Caki2 (cell line): ENCODE data around the gene DHX57. TPM values are rescaled to one million over a fixed set of nuclear protein-coding genes. Genes with fewer than 3 reads are reported as not detected.
"Not testable (repeated sequence)": the region's sequence is repeated elsewhere in the genome, so short reads cannot be mapped to it uniquely, and the experiment has no call there.

Source experiments
- DNase-seq: peaks from one replicate; pipeline ENCODE4 v3.0.0-alpha.2; 2015; ENCODE audit warnings: low read depth
- in situ Hi-C: cut with HindIII; loops from 2 replicates; pipeline ENCODE4 v1.10.0; 2016; ENCODE audit warnings: low sequenced_read_pairs, low pct_unique_long_range_greater_than_20kb, mixed read lengths
- total RNA-seq: library from RNA; depleted of rRNA; stranded (reverse); fragments of >200 nt; shearing (Covaris generic); gene quantifications from 2 replicates; pipeline ENCODE4 v1.2.3, GENCODE V29; 2014; ENCODE audit warnings: low replicate concordance

DHX57 gene
- total RNA-seq, 1 experiment from 2014 or later, result 17.0 TPM

DNA sequence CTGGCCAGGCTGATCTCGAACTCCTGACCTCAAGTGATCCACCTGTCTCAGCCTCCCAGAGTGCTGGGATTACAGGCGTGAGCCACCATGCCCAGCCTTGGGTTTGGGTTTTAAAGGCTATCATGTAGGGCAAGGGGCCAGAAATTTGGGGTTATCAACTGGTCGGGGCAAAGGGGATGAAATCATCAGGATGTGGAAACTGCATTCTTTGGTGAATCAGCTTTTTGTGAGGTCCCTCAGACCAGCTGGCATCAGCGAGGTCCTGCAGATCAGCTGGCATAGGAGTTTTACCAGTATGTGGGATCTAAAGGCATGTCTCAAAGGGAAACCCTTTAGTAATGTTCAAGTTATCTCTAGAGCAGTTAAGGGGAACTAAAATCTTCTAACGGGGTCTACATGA, 104.1 kb downstream of the DHX57 start:
- in situ Hi-C loops, result no loop called here
- DNase-seq, result no peak

DNA sequence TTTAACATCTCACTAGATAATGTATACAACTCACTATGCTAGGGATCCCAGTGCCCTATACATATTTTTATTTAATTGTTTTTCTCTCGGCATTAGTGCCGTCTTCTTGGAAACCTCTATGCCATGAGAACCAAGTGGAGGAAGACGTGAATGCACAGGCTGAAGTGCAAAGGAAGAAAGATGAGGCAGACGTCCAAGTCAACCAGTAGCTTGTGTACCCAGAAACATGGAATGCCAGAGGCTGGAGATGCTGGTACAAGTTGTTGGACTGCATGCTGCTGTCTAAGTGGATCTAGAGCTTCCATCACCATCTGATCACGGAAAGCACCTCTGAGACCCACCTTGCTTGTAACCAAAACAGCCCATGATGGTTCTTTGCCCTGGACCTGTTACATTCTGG, 110.2 kb downstream of the DHX57 start:
- DNase-seq, result no peak
- in situ Hi-C loops, result no loop called here

DNA sequence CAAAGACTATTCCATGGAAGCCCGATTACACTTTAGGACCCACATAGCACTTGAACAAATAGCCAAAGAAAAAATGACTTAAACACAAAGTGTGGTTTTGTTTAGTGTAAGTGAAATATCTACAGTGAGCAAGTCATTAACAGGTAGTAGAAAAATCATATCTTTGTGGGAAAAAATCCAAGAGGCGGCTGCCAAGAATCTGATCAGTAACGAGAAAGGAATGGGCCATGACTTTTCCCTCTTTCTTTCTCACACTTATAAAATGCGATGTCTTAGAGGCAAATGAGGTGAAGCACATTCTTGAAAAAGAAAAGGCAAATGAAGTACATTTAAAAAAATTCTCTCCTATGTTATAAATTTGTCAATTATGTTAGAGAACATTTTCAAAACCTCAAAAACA, 110.6 kb downstream of the DHX57 start:
- no peak for DNase-seq
- in situ Hi-C loops, result no loop called here

DNA sequence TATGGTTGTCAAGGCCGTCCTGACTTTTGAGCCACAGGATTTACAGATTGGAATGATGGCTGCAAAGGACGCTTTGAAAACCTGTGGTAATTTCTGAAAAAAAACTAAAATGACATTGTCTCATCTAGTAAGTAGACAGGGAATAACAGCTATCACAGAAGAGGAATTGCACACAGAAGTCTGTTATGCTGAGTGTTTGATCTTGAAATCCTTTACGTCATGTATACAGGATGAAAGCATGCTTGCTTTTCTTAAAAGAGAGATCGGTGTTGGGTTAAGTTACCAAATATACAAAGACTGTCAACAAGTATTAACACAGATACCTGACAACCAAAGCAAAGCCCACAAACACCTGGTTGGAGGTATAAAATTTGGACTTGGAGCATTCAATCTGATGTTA, 112.0 kb downstream of the DHX57 start:
- in situ Hi-C loops, result no loop called here
- DNase-seq, result no peak

DNA sequence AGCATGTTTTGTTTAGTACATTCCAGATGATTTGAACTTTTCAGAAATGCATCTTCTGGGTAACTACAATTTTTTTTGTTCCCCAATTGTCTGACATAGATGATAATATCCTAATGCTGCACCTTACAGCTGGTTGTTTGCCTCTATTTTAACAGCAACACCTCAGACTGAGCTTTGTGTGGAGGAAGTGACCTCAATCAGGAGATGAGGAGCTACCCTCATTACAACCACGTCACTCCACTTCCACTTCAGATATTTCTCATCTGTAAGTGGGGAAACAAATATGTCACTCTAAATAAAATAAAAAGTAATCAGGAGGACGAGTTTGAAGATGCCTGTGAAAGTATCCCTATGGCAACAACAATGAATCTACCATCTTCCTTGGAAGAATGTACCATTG, 112.5 kb downstream of the DHX57 start:
- in situ Hi-C loops, result no loop called here
- DNase-seq, result no peak

DNA sequence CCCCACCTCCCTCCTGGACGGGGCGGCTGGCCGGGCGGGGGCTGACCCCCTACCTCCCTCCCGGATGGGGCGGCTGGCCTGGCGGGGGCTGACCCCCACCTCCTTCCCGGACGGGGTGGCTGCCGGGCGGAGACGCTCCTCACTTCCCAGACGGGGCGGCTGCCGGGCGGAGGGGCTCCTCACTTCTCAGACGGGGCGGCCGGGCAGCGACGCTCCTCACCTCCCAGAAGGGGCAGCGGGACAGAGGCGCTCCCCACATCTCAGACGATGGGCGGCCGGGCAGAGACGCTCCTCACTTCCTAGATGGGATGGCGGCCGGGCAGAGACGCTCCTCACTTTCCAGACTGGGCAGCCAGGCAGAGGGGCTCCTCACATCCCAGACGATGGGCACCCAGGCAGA, 119.8 kb downstream of the DHX57 start:
- DNase-seq, in situ Hi-C loops: not testable (repeated sequence)

DNA sequence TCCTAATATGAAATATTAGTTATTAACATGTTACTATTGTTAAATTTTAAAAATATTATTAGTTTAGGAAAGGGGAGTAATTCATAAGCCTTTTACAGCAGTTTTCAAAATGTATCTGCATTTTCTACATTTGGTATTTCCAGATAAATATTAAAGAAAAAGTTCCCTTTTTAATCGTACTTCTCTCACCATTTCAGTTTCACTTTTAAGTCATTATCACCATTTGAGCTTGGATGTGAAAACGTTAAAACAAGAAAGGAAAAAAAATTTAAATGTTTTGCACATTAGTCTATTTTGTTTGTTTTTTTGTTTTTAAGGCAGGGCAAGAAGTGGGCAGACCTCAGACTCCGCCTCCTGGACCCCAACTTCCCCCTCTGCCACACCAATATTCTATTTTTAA, 121.2 kb downstream of the DHX57 start:
- in situ Hi-C loops, result no loop called here
- DNase-seq, result no peak

DNA sequence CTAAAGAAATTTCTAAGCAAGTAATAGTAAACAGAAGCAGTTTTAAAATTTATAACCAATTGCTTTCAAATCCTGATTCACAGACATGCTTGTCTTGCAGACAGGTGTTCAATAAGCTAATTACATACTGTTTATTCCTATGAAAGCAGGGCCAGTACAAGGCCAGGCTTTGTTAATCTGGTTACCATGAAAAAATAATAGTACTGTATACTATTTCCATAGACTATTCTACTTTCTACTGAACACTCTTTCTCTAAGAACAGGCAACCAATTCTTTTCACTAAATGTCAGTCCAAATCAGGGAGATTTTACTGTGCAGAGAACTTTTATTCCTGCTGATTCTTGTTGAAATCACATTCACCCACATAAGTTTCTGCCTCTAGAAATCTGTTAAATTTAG, 121.7 kb downstream of the DHX57 start:
- in situ Hi-C loops, result no loop called here
- DNase-seq, result no peak

DNA sequence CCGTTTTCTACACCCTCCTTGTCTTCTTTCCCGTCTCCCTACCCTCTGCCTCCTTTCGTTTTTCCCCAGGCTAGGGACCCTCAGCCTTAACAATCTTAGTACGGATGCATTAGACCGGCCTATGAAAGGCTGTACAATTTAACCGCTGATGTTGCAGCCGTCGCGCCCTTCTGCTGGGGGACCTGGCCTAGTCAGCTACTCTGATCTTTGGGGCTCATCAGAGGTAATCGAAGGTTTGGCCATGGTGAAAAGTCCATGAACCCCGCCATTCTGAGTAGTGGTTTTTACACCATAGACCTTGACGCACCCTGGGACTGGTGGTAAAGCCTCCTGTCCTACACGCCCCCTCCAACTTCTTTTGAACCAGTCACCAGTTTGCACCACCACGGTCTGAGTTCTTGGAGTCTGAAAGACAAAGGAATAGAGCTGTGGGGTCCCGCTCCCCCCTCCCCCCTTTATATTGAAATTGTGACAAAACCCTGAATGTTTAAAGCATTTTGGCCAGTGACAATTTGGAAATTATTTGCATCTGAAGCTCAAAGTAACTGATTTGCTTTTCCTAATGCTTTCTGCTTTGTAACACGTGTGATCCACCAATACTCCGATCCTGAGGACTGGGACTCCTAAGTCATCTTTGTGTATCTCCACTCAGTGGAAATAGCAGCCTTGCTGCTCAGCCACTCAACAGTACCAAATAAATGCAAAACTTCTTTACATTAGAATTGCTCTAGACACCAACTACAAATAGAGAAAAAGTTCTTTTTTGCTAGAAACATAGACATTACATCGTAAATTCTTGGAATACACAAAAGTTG, 123.9 kb downstream of the DHX57 start:
- DNase-seq, result no peak
- in situ Hi-C loops, result no loop called here

DNA sequence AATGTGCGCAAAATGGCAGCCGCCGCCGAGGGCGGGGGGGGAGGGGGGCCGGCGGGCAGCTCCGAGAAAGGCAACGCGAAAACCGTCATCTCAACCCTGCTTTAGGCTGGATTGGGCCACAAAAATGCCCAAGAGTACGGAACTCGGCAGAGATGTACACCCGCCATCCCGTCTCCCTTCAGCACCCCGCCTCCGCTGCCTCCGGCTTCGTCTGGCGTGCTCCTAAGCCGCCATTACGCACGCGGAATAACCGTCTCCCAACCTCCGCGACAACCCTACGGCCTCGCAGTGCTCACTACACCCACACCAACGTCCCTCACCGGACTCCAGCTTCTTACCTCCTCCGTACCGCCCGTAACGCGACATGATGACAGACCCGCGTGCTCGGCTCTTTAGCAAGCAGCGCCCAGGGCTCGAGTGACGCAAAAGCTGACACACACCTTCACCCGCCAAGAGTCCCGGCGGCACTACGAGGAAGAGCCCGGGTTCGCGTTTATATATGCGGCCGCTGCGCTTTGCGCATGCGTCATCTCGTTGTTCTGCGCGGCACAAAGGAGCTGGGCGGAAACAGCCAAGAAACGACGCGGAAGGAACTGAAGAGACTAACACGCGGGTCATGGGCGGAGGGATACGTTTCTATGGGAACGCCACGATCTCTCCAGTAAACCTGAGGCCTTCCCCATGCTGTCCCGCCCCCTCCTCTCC, 124.7 kb downstream of the DHX57 start, which contains the start of gene SRSF7:
TSS of gene SRSF7 (minus strand) at position 471 of the 705 bp plus-strand sequence. CDS start at position 366, 105 bp downstream.
- in situ Hi-C loops, result no loop called here
- DNase-seq, result peak; percentile 97

DNA sequence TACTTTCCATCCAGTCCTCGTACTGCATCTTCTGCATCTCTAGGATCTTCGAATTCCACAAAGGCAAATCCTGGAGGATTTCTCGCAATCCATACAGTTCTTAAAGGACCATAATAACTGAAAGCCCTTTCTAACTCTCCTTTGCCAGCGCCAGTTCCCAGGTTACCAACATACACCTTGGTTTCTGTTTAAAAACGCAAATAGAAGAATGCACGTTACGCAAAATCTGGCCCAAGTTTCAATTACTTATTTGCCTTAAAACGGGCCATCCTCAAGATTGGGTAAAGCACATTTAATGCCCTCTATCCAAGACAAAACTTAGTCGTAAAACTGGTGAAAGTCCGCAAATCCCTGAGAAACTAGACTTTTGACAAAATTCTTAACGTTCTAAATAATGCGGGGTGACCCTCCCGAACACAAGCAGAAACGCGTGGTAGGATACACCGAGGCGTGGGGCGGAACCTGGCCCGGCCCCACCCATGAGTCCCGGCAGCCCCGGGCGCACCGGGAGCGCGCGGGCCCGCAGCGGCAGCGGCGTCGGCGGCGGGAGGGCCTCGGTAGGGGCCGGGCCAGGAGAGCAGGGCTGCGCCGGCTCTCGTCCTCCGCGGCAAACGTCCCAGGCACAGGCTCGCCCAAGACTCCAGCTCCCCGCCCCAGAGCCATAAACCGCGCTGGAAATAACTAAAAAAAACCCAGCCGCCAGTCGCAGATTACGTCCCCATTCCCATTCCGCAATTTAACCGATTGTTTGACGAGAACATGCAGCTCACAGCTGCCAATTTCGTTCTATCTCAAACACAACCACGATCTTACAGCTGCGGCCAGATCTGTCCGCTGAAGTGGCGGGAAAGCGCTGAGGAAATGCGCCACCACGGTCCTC, 125.5 kb downstream of the DHX57 start:
- no peak for DNase-seq
- in situ Hi-C loops, result no loop called here

DNA sequence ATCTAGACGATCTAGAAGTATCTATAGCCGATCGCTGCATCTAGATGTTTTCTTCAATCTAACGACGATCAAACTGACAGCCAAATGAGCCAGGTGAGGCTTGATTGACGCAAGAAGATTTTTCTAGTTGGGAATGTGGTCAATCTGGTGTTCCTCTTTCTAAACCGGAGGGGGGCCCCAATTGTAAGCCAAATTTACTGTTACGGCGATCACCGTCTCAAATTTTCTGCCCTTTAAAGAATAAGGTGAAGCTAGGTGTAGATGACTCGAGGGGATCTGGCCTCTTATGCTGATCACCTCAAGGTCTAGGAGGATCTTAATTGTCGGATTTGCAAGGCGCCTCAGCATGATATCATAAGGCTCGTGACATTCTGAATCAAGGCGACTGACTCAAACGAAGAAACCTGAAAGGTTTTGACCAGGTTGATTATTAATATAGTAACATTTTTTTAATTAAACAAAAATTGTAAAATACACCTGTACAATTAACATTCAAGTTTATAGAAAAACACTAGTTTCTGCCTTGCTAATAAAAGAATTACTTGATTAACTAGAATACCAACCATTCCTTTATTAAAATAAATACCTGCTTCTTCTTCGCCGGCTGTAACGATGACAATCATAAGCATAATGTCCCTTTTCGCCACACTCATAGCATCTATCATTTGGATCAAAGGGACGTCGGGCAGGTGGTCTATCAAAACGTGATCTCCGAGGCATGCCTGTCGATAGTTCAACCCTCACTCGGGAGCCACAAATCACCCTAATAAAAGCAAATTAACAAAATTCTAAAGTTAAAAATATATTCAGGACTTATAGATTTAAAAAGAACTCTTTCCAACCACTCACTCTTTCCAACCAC, 126.6 kb downstream of the DHX57 start:
- no peak for DNase-seq
- in situ Hi-C loops, result loop anchor here (25.0 kb wide), 1 partner anchor 462 kb away; no protein-coding TSS in a partner anchor

DNA sequence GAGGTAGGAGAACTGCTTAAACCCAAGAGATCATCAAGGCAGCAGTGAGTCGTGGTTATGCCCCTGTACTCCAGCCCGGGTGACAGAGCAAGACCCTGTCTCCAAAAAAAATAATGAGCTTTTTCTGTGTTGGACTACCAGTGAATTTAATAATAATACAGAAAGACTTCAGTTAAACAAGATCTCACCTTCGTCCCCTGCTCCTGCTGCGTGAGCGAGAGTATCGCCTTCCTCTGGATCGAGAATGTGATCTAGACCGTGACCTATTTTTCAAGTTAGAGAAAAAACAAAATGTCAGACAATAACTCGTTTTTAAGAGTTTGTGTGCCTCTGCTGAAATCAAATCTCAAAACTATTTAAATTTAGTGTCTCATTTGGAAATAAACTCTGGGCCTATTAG, 127.3 kb downstream of the DHX57 start:
- in situ Hi-C loops, result loop anchor here (25.0 kb wide), 1 partner anchor 461 kb away; no protein-coding TSS in a partner anchor
- no peak for DNase-seq

DNA sequence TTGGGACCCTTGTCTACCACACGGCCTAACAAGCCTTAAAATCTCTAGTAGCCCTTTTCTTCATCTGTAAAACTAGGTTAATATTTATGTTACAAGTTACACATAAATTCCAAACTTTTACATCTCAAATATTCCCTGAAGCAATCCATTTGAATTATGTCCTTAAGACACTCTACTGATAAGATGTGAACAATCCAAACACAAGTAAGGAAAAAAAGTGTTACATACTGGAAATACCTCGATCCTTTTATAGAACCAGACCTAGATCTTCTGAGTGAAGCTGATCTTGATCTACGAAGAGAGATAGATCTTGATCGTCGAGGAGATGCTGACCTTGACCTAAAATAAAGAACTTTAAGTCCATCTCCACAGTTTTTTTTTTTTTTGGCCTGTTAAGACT, 127.9 kb downstream of the DHX57 start:
- no peak for DNase-seq
- in situ Hi-C loops, result loop anchor here (25.0 kb wide), 1 partner anchor 461 kb away; no protein-coding TSS in a partner anchor
